PC-9 (cell line): Measurements from ENCODE around the gene PDE4DIP. TPM values are rescaled to one million over a fixed set of nuclear protein-coding genes. Genes with fewer than 3 reads are reported as not detected.
"Not testable (repeated sequence)": the region's sequence is repeated elsewhere in the genome, so short reads cannot be mapped to it uniquely, and the experiment has no call there.

Experiments used
- BruUV-seq: library from RNA; stranded (reverse); fragments of 400-500 nt; replicated peaks from 2 replicates; lab custom pipeline; 2021; lab: Mats Ljungman, UMichigan
- CTCF ChIA-PET: fragments of 300-600 bp; sonication (Branson Sonifier 250); formaldehyde crosslinking; loops from one replicate; lab custom pipeline; 2022; ENCODE audit warnings: antibody characterized with exemption; lab: Charles Lee
- POLR2A ChIA-PET: fragments of 300-600 bp; sonication (Branson Sonifier 250); formaldehyde crosslinking; loops from one replicate; lab custom pipeline; 2022; ENCODE audit warnings: antibody characterized with exemption; ENCODE audit not compliant: unreplicated experiment; lab: Charles Lee
- DNase-seq, 2 experiments: peaks; one replicate each; pipeline versions ENCODE4 v3.0.0 to v3.0.0-alpha.2; 2015 to 2022; ENCODE audit warnings: mixed read lengths in 1 of 2
- H2AFZ ChIP-seq: fragments of 200-600 bp; sonication (generic); 2 replicates; pipeline ENCODE4 v1.8.1; 2017; ENCODE audit warnings: antibody characterized with exemption
- H3F3A ChIP-seq: fragments of 200-600 bp; sonication (generic); 2 replicates; pipeline ENCODE4 v1.8.1; 2017; ENCODE audit warnings: antibody characterized with exemption, mild to moderate bottlenecking, low read depth; ENCODE audit not compliant: insufficient read depth
- H3K27ac ChIP-seq: fragments of 200-600 bp; sonication (generic); 2 replicates; pipeline ENCODE4 v1.6.1; 2016; ENCODE audit warnings: mixed run types
- H3K27me3 ChIP-seq: fragments of 200-600 bp; sonication (generic); 2 replicates; pipeline ENCODE4 v1.6.1; 2016; ENCODE audit warnings: low read depth, mixed run types; ENCODE audit not compliant: insufficient read depth
- H3K36me3 ChIP-seq: fragments of 200-600 bp; sonication (generic); 2 replicates; pipeline ENCODE4 v1.6.1; 2016; ENCODE audit warnings: low read depth, mixed run types
- H3K4me1 ChIP-seq: fragments of 200-600 bp; sonication (generic); replicated peaks from 2 replicates; pipeline ENCODE4 v1.6.1; 2016; ENCODE audit warnings: mixed run types; ENCODE audit not compliant: insufficient read depth
- H3K4me2 ChIP-seq: fragments of 200-600 bp; sonication (generic); 2 replicates; pipeline ENCODE4 v1.6.1; 2017; ENCODE audit warnings: mixed run types
- H3K4me3 ChIP-seq: fragments of 200-600 bp; sonication (generic); 2 replicates; pipeline ENCODE4 v1.6.1; 2016; ENCODE audit warnings: mixed run types
- H3K79me2 ChIP-seq: fragments of 200-600 bp; sonication (generic); 2 replicates; pipeline ENCODE4 v1.6.1; 2017; ENCODE audit warnings: low read depth, mixed run types
- H3K9me2 ChIP-seq: fragments of 200-600 bp; sonication (generic); 2 replicates; pipeline ENCODE4 v1.8.1; 2017; ENCODE audit warnings: mild to moderate bottlenecking; ENCODE audit not compliant: insufficient read depth
- H3K9me3 ChIP-seq: fragments of 200-600 bp; sonication (generic); 2 replicates; pipeline ENCODE4 v1.8.1; 2016; ENCODE audit warnings: low read depth; ENCODE audit not compliant: insufficient read depth
- H4K20me1 ChIP-seq: fragments of 200-600 bp; sonication (generic); 2 replicates; pipeline ENCODE4 v1.8.1; 2017; ENCODE audit not compliant: insufficient read depth
- CTCF ChIP-seq: fragments of 200-600 bp; sonication (generic); conservative IDR thresholded peaks from 2 replicates; pipeline ENCODE4 v1.6.1; 2017; ENCODE audit warnings: mixed run types, antibody characterized with exemption, mild to moderate bottlenecking, moderate library complexity
- intact Hi-C: fragments of 100-400 bp; cut with micrococcal nuclease; formaldehyde crosslinking; loops from one replicate; pipeline ENCODE4 v1.10.0; 2022; ENCODE audit not compliant: unreplicated experiment
- total RNA-seq: library from RNA; stranded (reverse); gene quantifications from 2 replicates; pipeline ENCODE4 v1.2.3, GENCODE V29; 2021

The PDE4DIP gene
- total RNA-seq, 1 experiment from 2014 or later: 28.1 TPM

GRCh38 chr1:149075505-149076127 lies 231.4 kb downstream of the PDE4DIP start:
- H3K4me1 ChIP-seq, H3K4me2 ChIP-seq, BruUV-seq, H3K36me3 ChIP-seq, CTCF ChIA-PET, DNase-seq, H4K20me1 ChIP-seq, H3K4me3 ChIP-seq, H3F3A ChIP-seq, H3K9me3 ChIP-seq, POLR2A ChIA-PET, H3K79me2 ChIP-seq, intact Hi-C loops, H3K27ac ChIP-seq, H2AFZ ChIP-seq, H3K27me3 ChIP-seq, H3K9me2 ChIP-seq: not testable (repeated sequence)
- peak; percentile 51 for TF ChIP-seq CTCF

Other genes with a start within 250 kb of the PDE4DIP start
- gene NBPF14, start 248.4 kb upstream of the PDE4DIP start, total RNA-seq: 39.3 and 43.3 TPM in 2 replicates
- gene NUDT4B, start 95.7 kb upstream of the PDE4DIP start, total RNA-seq: not detected in 2 replicates